Endodermal cell (in vitro differentiated cells): ENCODE data around the gene ARL9. TPM values are rescaled to one million over a fixed set of nuclear protein-coding genes. Genes with fewer than 3 reads are reported as not detected.
A peak's percentile ranks its signal among the peaks of the same experiment; 100 is the strongest.

ENCODE experiments used
- DNase-seq: peaks from one replicate; pipeline ENCODE4 v3.0.0-alpha.2; 2017
- H3K27ac ChIP-seq: 2 replicates; pipeline ENCODE4 v1.5.1; 2013; ENCODE audit warnings: mild to moderate bottlenecking, low read depth, low read length, moderate library complexity
- H3K27me3 ChIP-seq: 2 replicates; pipeline ENCODE4 v1.6.1; 2013; ENCODE audit warnings: mild to moderate bottlenecking, low read length, moderate library complexity; ENCODE audit not compliant: insufficient read depth, control insufficient read depth, poor library complexity, severe bottlenecking
- H3K36me3 ChIP-seq: 2 replicates; pipeline ENCODE4 v1.7.0; 2013; ENCODE audit warnings: mild to moderate bottlenecking, low read length, moderate library complexity; ENCODE audit not compliant: control insufficient read depth, insufficient read depth
- H3K4me1 ChIP-seq: one replicate; pipeline ENCODE4 v1.7.0; 2013; ENCODE audit warnings: low read length; ENCODE audit not compliant: control insufficient read depth, insufficient read depth
- H3K4me3 ChIP-seq: 2 replicates; pipeline ENCODE4 v1.5.1; 2013; ENCODE audit warnings: mild to moderate bottlenecking, low read length, moderate library complexity
- H3K9ac ChIP-seq: 2 replicates; pipeline ENCODE4 v1.6.1; 2013; ENCODE audit warnings: mild to moderate bottlenecking, low read length, moderate library complexity; ENCODE audit not compliant: poor library complexity, severe bottlenecking; ENCODE audit errors: extremely low read depth
- H3K9me3 ChIP-seq: 2 replicates; pipeline ENCODE4 v1.6.1; 2013; ENCODE audit warnings: mild to moderate bottlenecking, low read length, moderate library complexity; ENCODE audit not compliant: control insufficient read depth
- H3K27ac Mint-ChIP-seq: 2 replicates; pipeline ENCODE4 v1.8.0; 2020; ENCODE audit warnings: mixed read lengths
- H3K27me3 Mint-ChIP-seq: 2 replicates; pipeline ENCODE4 v1.8.0; 2021; ENCODE audit warnings: mild to moderate bottlenecking, mixed read lengths; ENCODE audit not compliant: insufficient read depth
- H3K36me3 Mint-ChIP-seq: 2 replicates; pipeline ENCODE4 v1.8.0; 2020; ENCODE audit warnings: low read depth, mixed read lengths
- H3K4me1 Mint-ChIP-seq: 2 replicates; pipeline ENCODE4 v1.8.0; 2020; ENCODE audit warnings: mixed read lengths
- H3K4me3 Mint-ChIP-seq: 2 replicates; pipeline ENCODE4 v1.8.0; 2020; ENCODE audit warnings: mild to moderate bottlenecking, moderate library complexity, mixed read lengths
- H3K9me3 Mint-ChIP-seq: 2 replicates; pipeline ENCODE4 v1.8.0; 2020; ENCODE audit warnings: mild to moderate bottlenecking, mixed read lengths
- WGBS, 2 experiments: methylation state at CpG; one replicate each; pipeline versions ENCODE4 v1.1.5 to v1.1.7; 2013; ENCODE audit warnings: missing lambda C conversion rate in 2 of 2, mixed read lengths in 1 of 2; ENCODE audit not compliant: insufficient coverage in 1 of 2, insufficient read length in 1 of 2; 5-methylcytosine and 5-hydroxymethylcytosine counted together
- total RNA-seq, 2 donors: library from RNA; stranded (reverse); fragmentation: NEBNext Ultra II Directional in 1 of 2; extraction: Animal tissue kit (Norgen Biotek cat#: 25700) in 1 of 2; gene quantifications; 2 replicates in 1 of 2; 3 replicates in 1 of 2; pipeline ENCODE4 v1.2.1, GENCODE V29; 2021
- TF ChIP-seq, protein P1 (sequence below): fragments of 200-600 bp; sonication (generic); conservative IDR thresholded peaks from 2 replicates; pipeline ENCODE4 v1.5.0; 2021; ENCODE audit warnings: antibody characterized with exemption, mild to moderate bottlenecking

ARL9 gene
- total RNA-seq, 2 donors from 2014 or later = 0.20 TPM; not detected in 1

DNA sequence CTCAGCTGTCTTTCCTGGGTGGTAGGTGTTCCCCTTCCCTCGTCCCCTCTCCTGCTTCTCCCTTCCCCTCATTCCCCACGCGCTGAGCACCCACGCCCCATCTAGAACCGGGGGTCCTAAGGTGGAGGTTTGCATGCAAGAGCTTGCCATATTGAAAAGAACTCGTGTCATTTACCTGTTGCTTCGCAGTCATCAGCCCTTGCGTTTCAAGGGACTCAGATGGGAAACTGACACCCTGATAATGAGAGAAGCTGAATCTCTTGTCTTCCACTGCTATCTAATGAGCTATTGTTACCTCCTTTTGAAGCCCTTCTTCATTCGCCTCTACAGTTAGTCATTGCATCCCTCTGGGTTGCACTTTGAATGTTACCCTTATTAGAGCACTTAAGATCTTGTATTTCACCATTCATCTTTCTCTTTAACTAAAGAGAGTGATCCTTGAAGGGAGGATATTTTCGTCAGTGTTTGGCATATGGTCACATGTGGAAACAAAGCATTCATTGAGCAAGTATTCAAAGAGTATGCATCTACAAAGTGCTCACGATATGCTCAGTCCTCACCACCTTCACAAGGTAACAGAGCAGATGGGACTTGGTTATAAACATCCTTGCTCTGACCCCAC, 25.7 kb downstream of the ARL9 start:
- Histone ChIP-seq H3K36me3 (no peaks in the 10 kb centered on the region), H3K4me3 (peak overlapping the region; percentile 83), H3K27me3 (peaks cover 61% of the 10 kb centered on the region), H3K27ac (no peak overlapping the region), H3K9me3 (no peaks in the 10 kb centered on the region), H3K4me1 (no peaks in the 10 kb centered on the region), H3K9ac (peak overlapping the region; percentile 54)
- Mint-ChIP-seq H3K27me3 (peaks cover 43% of the 10 kb centered on the region), H3K9me3 (peaks cover 10% of the 10 kb centered on the region), H3K4me3 (no peak overlapping the region), H3K4me1 (no peaks in the 10 kb centered on the region), H3K27ac (no peak overlapping the region), H3K36me3 (no peaks in the 10 kb centered on the region)
- 43 to 71% methylated on average over 8 to 11 of the region's 11 CpGs for WGBS, 2 experiments
- TF ChIP-seq, protein P1, sequence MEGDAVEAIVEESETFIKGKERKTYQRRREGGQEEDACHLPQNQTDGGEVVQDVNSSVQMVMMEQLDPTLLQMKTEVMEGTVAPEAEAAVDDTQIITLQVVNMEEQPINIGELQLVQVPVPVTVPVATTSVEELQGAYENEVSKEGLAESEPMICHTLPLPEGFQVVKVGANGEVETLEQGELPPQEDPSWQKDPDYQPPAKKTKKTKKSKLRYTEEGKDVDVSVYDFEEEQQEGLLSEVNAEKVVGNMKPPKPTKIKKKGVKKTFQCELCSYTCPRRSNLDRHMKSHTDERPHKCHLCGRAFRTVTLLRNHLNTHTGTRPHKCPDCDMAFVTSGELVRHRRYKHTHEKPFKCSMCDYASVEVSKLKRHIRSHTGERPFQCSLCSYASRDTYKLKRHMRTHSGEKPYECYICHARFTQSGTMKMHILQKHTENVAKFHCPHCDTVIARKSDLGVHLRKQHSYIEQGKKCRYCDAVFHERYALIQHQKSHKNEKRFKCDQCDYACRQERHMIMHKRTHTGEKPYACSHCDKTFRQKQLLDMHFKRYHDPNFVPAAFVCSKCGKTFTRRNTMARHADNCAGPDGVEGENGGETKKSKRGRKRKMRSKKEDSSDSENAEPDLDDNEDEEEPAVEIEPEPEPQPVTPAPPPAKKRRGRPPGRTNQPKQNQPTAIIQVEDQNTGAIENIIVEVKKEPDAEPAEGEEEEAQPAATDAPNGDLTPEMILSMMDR = no peak
- no peak for DNase-seq

DNA sequence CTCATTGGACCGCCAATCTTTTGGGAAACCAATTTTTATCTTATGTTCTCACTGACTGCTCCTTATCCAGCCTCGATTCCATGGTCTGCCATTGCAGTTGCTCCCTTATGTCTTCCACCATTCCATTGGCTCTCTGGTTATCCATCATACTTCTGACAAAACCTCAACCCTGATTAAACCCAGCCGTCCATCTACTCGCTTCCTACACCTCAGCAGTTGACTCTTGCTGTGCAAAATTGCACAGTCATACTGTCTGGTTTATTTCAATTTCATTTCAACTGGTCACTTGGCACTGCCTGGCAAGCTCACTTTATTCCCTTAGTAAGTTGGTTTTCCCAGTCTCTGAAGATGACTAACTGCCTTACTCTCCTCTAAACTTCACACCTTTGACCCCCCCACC, 26.2 kb downstream of the ARL9 start:
- no peak for DNase-seq
- Mint-ChIP-seq H3K9me3 (peaks cover 10% of the 10 kb centered on the region), H3K4me1 (no peaks in the 10 kb centered on the region), H3K27me3 (peaks cover 38% of the 10 kb centered on the region), H3K4me3 (no peak overlapping the region), H3K27ac (no peak overlapping the region), H3K36me3 (no peaks in the 10 kb centered on the region)
- no peak overlapping the region for H3K4me3 ChIP-seq
- H3K9ac ChIP-seq = no peak overlapping the region
- no peaks in the 10 kb centered on the region for H3K36me3 ChIP-seq
- H3K9me3 ChIP-seq = no peaks in the 10 kb centered on the region
- TF ChIP-seq, protein P1 = no peak
- 91 to 96% methylated on average over 4 of the region's 4 CpGs for WGBS, 2 experiments
- no peak overlapping the region for H3K27ac ChIP-seq
- H3K4me1 ChIP-seq = no peaks in the 10 kb centered on the region
- H3K27me3 ChIP-seq = peaks cover 61% of the 10 kb centered on the region

DNA sequence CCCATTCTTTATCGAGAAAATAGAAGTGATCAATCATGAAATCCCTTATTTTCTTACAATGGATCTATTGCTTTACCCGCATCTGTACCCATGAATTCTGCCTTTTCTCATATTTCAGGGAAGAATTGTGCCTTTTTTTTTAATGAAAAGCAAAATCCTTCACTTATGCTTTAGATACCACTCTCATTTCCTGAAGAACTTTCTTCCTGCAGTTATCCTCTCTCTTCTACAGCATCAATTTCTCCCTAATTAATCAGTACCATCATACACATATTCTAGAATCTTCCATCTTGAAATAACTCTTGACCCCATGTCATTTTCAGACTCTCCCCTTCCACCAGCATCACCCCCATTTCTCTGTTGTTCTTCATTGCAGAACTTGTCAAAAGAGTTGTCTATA, 26.6 kb downstream of the ARL9 start:
- H3K9me3 Mint-ChIP-seq = peaks cover 10% of the 10 kb centered on the region
- peaks cover 61% of the 10 kb centered on the region for H3K27me3 ChIP-seq
- H3K9ac ChIP-seq = no peak overlapping the region
- 94 to 95% methylated on average over 2 of the region's 2 CpGs for WGBS, 2 experiments
- no peak overlapping the region for H3K4me3 Mint-ChIP-seq
- no peaks in the 10 kb centered on the region for H3K36me3 Mint-ChIP-seq
- no peak for DNase-seq
- H3K27ac ChIP-seq = no peak overlapping the region
- H3K27ac Mint-ChIP-seq = no peak overlapping the region
- TF ChIP-seq, protein P1 = no peak
- H3K4me1 Mint-ChIP-seq = no peaks in the 10 kb centered on the region
- no peaks in the 10 kb centered on the region for H3K9me3 ChIP-seq
- no peaks in the 10 kb centered on the region for H3K36me3 ChIP-seq
- H3K27me3 Mint-ChIP-seq = peaks cover 34% of the 10 kb centered on the region
- no peak overlapping the region for H3K4me3 ChIP-seq
- no peaks in the 10 kb centered on the region for H3K4me1 ChIP-seq
